CD4-positive, alpha-beta memory T cell (primary cell): ENCODE results near the gene AGAP2. TPM values are rescaled to one million over a fixed set of nuclear protein-coding genes. Genes with fewer than 3 reads are reported as not detected.

Source experiments
- CTCF ChIA-PET: fragments of 350-600 bp; sonication (Branson Sonifier 250); formaldehyde crosslinking; loops from one replicate; lab custom pipeline; 2021; ENCODE audit warnings: inconsistent platforms; ENCODE audit not compliant: partially characterized antibody; lab: Charles Lee
- POLR2A ChIA-PET: fragments of 350-600 bp; sonication (Branson Sonifier 250); formaldehyde crosslinking; loops from one replicate; lab custom pipeline; 2021; ENCODE audit not compliant: partially characterized antibody; lab: Charles Lee
- DNase-seq, 5 donors: peaks; one replicate each; pipeline versions ENCODE4 v3.0.0 to v3.0.0-alpha.2; 2020 to 2022; ENCODE audit warnings: mixed read lengths in 1 of 5
- H3K27ac ChIP-seq: one replicate; pipeline ENCODE4 v1.7.0; 2013; ENCODE audit warnings: low read depth, low read length
- H3K27me3 ChIP-seq: 2 replicates; pipeline ENCODE4 v1.7.0; 2013; ENCODE audit warnings: mild to moderate bottlenecking, low read length, moderate library complexity; ENCODE audit not compliant: insufficient read depth
- H3K36me3 ChIP-seq: 2 replicates; pipeline ENCODE4 v1.7.0; 2013; ENCODE audit warnings: mild to moderate bottlenecking, low read length, moderate library complexity; ENCODE audit not compliant: insufficient read depth
- H3K4me1 ChIP-seq: 2 replicates; pipeline ENCODE4 v1.7.0; 2013; ENCODE audit warnings: mild to moderate bottlenecking, low read length, moderate library complexity; ENCODE audit not compliant: insufficient read depth
- H3K4me3 ChIP-seq, 2 donors: one replicate each; pipeline ENCODE4 v1.7.0; 2013; ENCODE audit warnings: low read length in 2 of 2, mild to moderate bottlenecking in 1 of 2
- H3K9me3 ChIP-seq, 2 donors: one replicate each; pipeline ENCODE4 v1.7.0; 2013; ENCODE audit warnings: low read length in 2 of 2, control low read depth in 1 of 2; ENCODE audit not compliant: control insufficient read depth in 1 of 2
- H3K27ac Mint-ChIP-seq, 7 donors: one replicate each; pipeline ENCODE4 v1.8.0; 2020 to 2021; ENCODE audit warnings: mixed read lengths in 7 of 7, mild to moderate bottlenecking in 6 of 7, inconsistent platforms in 3 of 7, moderate library complexity in 3 of 7
- H3K27me3 Mint-ChIP-seq, 2 donors: one replicate each; pipeline ENCODE4 v1.8.0; 2020 to 2021; ENCODE audit warnings: mixed read lengths in 2 of 2
- H3K36me3 Mint-ChIP-seq, 2 donors: one replicate each; pipeline ENCODE4 v1.8.0; 2020 to 2021; ENCODE audit warnings: mixed read lengths in 2 of 2, inconsistent platforms in 1 of 2, mild to moderate bottlenecking in 1 of 2
- H3K4me1 Mint-ChIP-seq, 4 donors: one replicate each; pipeline ENCODE4 v1.8.0; 2020 to 2021; ENCODE audit warnings: mixed read lengths in 4 of 4, mild to moderate bottlenecking in 1 of 4
- H3K4me3 Mint-ChIP-seq, 8 donors: one replicate each; pipeline ENCODE4 v1.8.0; 2020 to 2021; ENCODE audit warnings: mixed read lengths in 8 of 8, mild to moderate bottlenecking in 7 of 8, moderate library complexity in 6 of 8, inconsistent platforms in 3 of 8
- H3K9me3 Mint-ChIP-seq, 8 donors: one replicate each; pipeline ENCODE4 v1.8.0; 2020 to 2021; ENCODE audit warnings: mixed read lengths in 8 of 8, mild to moderate bottlenecking in 5 of 8, inconsistent platforms in 3 of 8, moderate library complexity in 1 of 8
- intact Hi-C: fragments of 100-400 bp; cut with micrococcal nuclease; formaldehyde crosslinking; loops from one replicate; pipeline ENCODE4 v1.15.1; 2023
- polyA plus RNA-seq, 2 donors: library from polyadenylated mRNA; unstranded; fragments of 300-500 nt; fragmentation: Illumina TruSeq; gene quantifications; one replicate each; pipeline ENCODE4 v1.2.3, GENCODE V29; 2021
- total RNA-seq, 2 experiments: library from RNA; stranded (reverse); gene quantifications; one replicate each; pipeline ENCODE4 v1.2.3, GENCODE V29; 2021

Gene AGAP2
- total and polyA plus RNA-seq, 4 experiments from 2014 or later, result 3.2 to 66.7 (median 35.9) TPM

DNA sequence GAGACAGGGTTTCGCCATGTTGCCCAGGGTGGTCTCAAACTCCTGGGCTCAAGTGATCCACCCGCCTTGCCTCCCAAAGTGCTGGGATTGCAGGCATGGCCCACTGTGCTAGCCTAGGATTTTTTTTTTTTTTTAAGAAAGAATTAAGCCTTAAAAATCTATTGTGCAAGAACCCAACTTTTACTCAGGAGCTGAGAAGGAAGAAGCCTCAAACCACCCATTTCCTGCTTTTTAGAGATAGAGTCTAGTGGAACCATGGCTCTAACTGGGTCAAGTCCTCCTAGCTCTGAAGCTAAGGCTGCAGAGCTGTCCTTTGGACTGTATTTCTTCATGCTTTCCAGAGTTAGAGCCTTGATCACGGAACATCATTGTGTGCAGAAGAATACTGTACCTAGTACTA lies 42.7 kb upstream of the AGAP2 start:
- H3K4me1 ChIP-seq, result peaks cover 59% of the 10 kb centered on the region
- Mint-ChIP-seq H3K4me3 (peak overlapping the region; percentile 21 to 100 (median 97)), H3K36me3 (peaks cover 6 to 20% of the 10 kb centered on the region in 2 donors), H3K27ac (peak overlapping the region; percentile 95 to 100 (median 99)), H3K27me3 (no peaks in the 10 kb centered on the region), H3K4me1 (peaks cover 42 to 64% (median 54%) of the 10 kb centered on the region in 4 donors), H3K9me3 (peaks cover 0 to 4% (median 0%) of the 10 kb centered on the region in 8 donors)
- H3K9me3 ChIP-seq, result no peaks in the 10 kb centered on the region
- no peaks in the 10 kb centered on the region for H3K27me3 ChIP-seq
- POLR2A ChIA-PET, result interaction anchor here (0.7 to 7.0 kb wide), 14 partner anchors 9 to 156 kb away, joined by 3 to 53 read pairs (median 3); partner anchors contain the start of genes CDK4, CTDSP2, CYP27B1 and EEF1AKMT3
- CTCF ChIA-PET, result interaction anchor here (0.7 to 7.8 kb wide), 17 partner anchors 8 to 126 kb away, joined by 3 to 64 read pairs (median 6); partner anchors contain the start of genes CDK4, CTDSP2, CYP27B1 and EEF1AKMT3
- peaks cover 9% of the 10 kb centered on the region for H3K36me3 ChIP-seq
- no peak overlapping the region for H3K4me3 ChIP-seq
- intact Hi-C loops, result no loop called here
- peak in 2 of 5 donors; percentile 43 for DNase-seq
- peak overlapping the region; percentile 73 for H3K27ac ChIP-seq

DNA sequence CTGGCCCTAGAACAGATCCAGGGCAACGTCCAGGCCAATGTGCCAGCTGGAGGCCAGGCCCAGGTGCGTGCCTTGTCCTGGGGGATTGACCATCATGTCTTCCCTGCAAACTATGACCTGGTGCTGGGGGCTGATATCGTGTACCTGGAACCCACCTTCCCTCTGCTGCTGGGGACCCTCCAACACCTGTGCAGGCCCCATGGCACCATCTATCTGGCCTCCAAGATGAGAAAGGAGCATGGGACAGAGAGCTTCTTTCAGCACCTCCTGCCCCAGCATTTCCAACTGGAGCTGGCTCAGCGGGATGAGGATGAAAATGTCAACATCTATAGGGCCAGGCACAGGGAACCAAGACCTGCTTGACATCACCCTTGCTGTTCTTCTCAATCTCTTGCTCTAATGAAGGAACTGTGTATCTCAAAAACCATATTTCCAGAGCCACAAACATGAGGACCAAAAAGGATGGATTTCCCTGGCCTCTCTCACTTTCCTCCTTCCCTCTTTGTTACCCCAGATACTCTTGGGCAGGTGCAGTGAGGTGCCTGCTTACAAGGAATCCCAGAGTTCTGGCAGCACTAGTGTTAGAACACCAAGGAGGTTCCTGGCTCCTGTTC lies 41.8 kb upstream of the AGAP2 start:
- H3K4me3 ChIP-seq, result no peak overlapping the region
- Mint-ChIP-seq H3K4me3 (peak overlapping the region in 6 of 8 donors; percentile 21 to 100 (median 76)), H3K36me3 (peaks cover 9 to 17% of the 10 kb centered on the region in 2 donors), H3K27ac (peak overlapping the region; percentile 93 to 100 (median 99)), H3K4me1 (peaks cover 42 to 67% (median 54%) of the 10 kb centered on the region in 4 donors), H3K9me3 (peaks cover 0 to 4% (median 0%) of the 10 kb centered on the region in 8 donors), H3K27me3 (no peaks in the 10 kb centered on the region)
- H3K27ac ChIP-seq, result peak overlapping the region; percentile 52
- H3K27me3 ChIP-seq, result no peaks in the 10 kb centered on the region
- intact Hi-C loops, result no loop called here
- DNase-seq, result no peak
- H3K4me1 ChIP-seq, result peaks cover 59% of the 10 kb centered on the region
- POLR2A ChIA-PET, result interaction anchor here (0.6 to 7.0 kb wide), 6 partner anchors 14 to 124 kb away, joined by 3 to 45 read pairs (median 10); partner anchors contain the start of genes CYP27B1, MARCHF9 and TSPAN31
- peaks cover under 1% of the 10 kb centered on the region for H3K36me3 ChIP-seq
- CTCF ChIA-PET, result interaction anchor here (1.1 to 7.8 kb wide), 9 partner anchors 7 to 124 kb away, joined by 3 to 64 read pairs (median 17); partner anchors contain the start of genes CTDSP2, CYP27B1, EEF1AKMT3 and METTL1
- H3K9me3 ChIP-seq, result no peaks in the 10 kb centered on the region

DNA sequence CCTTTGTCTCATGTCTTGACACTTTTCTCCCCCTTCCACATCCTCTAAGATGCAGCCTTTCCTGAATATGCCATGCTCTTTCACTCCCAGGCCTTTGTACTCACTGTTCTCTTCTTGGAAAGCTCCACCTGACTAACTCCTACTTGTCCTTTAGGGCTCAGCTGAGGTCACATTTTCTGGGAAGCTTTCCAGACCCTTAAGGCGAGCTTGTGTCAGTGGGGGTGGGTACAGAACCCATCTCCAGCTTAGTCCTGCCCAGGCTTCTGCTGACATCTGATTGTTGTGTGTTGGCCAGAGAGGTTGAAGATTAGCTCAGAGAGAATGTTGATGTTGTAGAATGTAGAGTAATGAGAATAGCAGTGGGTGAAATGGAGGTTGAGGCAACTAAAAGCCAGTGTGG lies 41.2 kb upstream of the AGAP2 start:
- no peaks in the 10 kb centered on the region for H3K9me3 ChIP-seq
- no peaks in the 10 kb centered on the region for H3K27me3 ChIP-seq
- peak overlapping the region in 4 of 8 donors; percentile 10 to 51 (median 27) for H3K4me3 Mint-ChIP-seq
- DNase-seq, result no peak
- ChIA-PET CTCF (interaction anchor here (0.8 to 7.8 kb wide), 9 partner anchors 13 to 125 kb away, joined by 3 to 64 read pairs (median 6); partner anchors contain the start of genes AVIL and CYP27B1), POLR2A (interaction anchor here (0.6 to 7.0 kb wide), 5 partner anchors 14 to 125 kb away, joined by 3 to 45 read pairs (median 12); partner anchors contain the start of genes CDK4, CYP27B1 and MARCHF9)
- peaks cover 59% of the 10 kb centered on the region for H3K4me1 ChIP-seq
- H3K27ac Mint-ChIP-seq, result peak overlapping the region; percentile 76 to 99 (median 91)
- H3K36me3 ChIP-seq, result no peaks in the 10 kb centered on the region
- H3K9me3 Mint-ChIP-seq, result peaks cover 0 to 4% (median 0%) of the 10 kb centered on the region in 8 donors
- peaks cover 9 to 17% of the 10 kb centered on the region in 2 donors for H3K36me3 Mint-ChIP-seq
- H3K27ac ChIP-seq, result peak overlapping the region; percentile 52
- intact Hi-C loops, result no loop called here
- no peaks in the 10 kb centered on the region for H3K27me3 Mint-ChIP-seq
- H3K4me1 Mint-ChIP-seq, result peaks cover 42 to 67% (median 54%) of the 10 kb centered on the region in 4 donors
- H3K4me3 ChIP-seq, result no peak overlapping the region

DNA sequence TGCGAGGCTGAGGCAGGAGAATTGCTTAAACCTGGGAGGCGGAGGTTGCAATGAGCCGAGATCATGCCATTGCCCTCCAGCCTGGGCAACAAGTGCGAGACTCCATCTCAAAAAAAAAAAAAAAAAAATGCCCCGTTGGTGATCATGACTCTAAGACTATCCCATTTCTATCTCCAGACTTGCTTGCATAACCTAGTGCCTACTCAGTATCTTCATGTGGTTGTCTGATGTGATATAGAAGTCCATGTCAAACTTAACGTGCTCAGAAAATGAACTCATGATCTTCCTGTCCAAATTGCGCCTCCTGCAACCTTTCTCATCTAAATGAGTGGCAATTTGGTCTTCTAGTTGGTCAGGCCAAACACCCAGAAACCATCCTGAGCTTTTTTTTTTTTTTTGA lies 39.4 kb upstream of the AGAP2 start:
- no peaks in the 10 kb centered on the region for H3K9me3 ChIP-seq
- no peak overlapping the region for H3K4me3 ChIP-seq
- peaks cover 0 to 4% (median 0%) of the 10 kb centered on the region in 8 donors for H3K9me3 Mint-ChIP-seq
- intact Hi-C loops, result no loop called here
- H3K4me3 Mint-ChIP-seq, result peak overlapping the region in 2 of 8 donors; percentile 36 to 52
- no peaks in the 10 kb centered on the region for H3K27me3 ChIP-seq
- no peaks in the 10 kb centered on the region for H3K36me3 ChIP-seq
- no peaks in the 10 kb centered on the region for H3K27me3 Mint-ChIP-seq
- peaks cover 36 to 64% (median 48%) of the 10 kb centered on the region in 4 donors for H3K4me1 Mint-ChIP-seq
- no peak overlapping the region for H3K27ac ChIP-seq
- H3K4me1 ChIP-seq, result peaks cover 54% of the 10 kb centered on the region
- H3K27ac Mint-ChIP-seq, result peak overlapping the region in 4 of 7 donors; percentile 21 to 83 (median 40)
- H3K36me3 Mint-ChIP-seq, result peaks cover 9 to 10% of the 10 kb centered on the region in 2 donors
- CTCF ChIA-PET, result interaction anchor here (1.2 to 7.8 kb wide), 6 partner anchors 12 to 128 kb away, joined by 3 to 64 read pairs (median 6); no protein-coding TSS in a partner anchor
- no peak for DNase-seq
- POLR2A ChIA-PET, result interaction anchor here (1.3 kb wide), 1 partner anchor 21 kb away, joined by 3 read pairs; no protein-coding TSS in a partner anchor

DNA sequence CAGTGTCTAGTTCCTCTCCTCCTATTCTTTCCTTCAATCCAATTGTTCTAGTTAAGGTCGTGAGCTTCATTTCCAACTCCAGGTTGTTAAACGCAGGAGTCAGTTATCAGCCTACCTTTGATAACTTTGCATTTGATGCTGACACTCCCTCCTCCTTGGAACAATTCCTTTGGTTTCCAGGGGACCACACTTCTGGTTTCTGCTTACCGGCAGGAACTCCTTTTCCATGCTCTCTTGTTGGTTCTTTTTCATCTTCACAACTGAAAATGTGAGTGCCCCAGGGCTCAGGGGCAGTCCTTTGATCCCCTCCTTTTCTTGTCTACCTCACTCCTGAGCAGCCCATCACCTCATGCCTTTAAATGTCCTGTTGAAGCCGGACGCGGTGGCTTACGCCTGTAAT lies 38.8 kb upstream of the AGAP2 start:
- intact Hi-C loops, result no loop called here
- H3K4me3 Mint-ChIP-seq, result no peak overlapping the region
- DNase-seq, result no peak
- Histone ChIP-seq H3K4me3 (no peak overlapping the region), H3K27ac (no peak overlapping the region), H3K36me3 (no peaks in the 10 kb centered on the region), H3K27me3 (no peaks in the 10 kb centered on the region), H3K9me3 (no peaks in the 10 kb centered on the region), H3K4me1 (peaks cover 57% of the 10 kb centered on the region)
- CTCF ChIA-PET, result interaction anchor here (0.7 to 1.5 kb wide), 2 partner anchors 18 to 21 kb away, joined by 3 to 6 read pairs; no protein-coding TSS in a partner anchor
- peaks cover 6 to 9% of the 10 kb centered on the region in 2 donors for H3K36me3 Mint-ChIP-seq
- H3K27ac Mint-ChIP-seq, result peak overlapping the region in 1 of 7 donors; percentile 35
- H3K27me3 Mint-ChIP-seq, result no peaks in the 10 kb centered on the region
- POLR2A ChIA-PET, result no interaction called here
- peaks cover 33 to 61% (median 45%) of the 10 kb centered on the region in 4 donors for H3K4me1 Mint-ChIP-seq
- no peaks in the 10 kb centered on the region for H3K9me3 Mint-ChIP-seq

DNA sequence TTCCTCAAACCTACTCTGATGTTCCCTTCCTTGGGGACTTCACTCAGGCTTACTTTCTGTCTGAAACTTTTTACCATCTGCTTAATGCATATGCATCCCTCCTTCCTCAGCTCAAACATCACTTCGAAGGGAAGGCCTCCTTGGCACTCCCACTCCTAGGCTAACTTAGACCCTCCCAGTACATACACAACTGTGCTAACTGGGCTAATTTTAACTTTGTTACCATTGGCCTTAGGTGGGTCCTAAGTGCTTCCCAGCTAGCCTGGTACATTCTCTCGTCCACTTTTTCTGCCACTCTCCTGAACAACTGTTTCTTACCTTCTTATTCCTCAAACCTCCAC lies 37.7 kb upstream of the AGAP2 start:
- ChIA-PET POLR2A (interaction anchor here (1.0 kb wide), 1 partner anchor 10 kb away, joined by 4 read pairs; the partner anchor contains the start of gene CYP27B1), CTCF (interaction anchor here (1.5 to 2.9 kb wide), 3 partner anchors 17 to 20 kb away, joined by 6 to 15 read pairs (median 10); no protein-coding TSS in a partner anchor)
- H3K27ac ChIP-seq, result no peak overlapping the region
- Mint-ChIP-seq H3K4me3 (peak overlapping the region in 2 of 8 donors; percentile 0 to 3), H3K4me1 (peaks cover 29 to 59% (median 42%) of the 10 kb centered on the region in 4 donors), H3K9me3 (no peaks in the 10 kb centered on the region), H3K27ac (peak overlapping the region in 2 of 7 donors; percentile 37 to 51), H3K27me3 (peaks cover 0 to 2% of the 10 kb centered on the region in 2 donors), H3K36me3 (peaks cover 9 to 14% of the 10 kb centered on the region in 2 donors)
- no peaks in the 10 kb centered on the region for H3K9me3 ChIP-seq
- no peak for DNase-seq
- H3K36me3 ChIP-seq, result no peaks in the 10 kb centered on the region
- H3K27me3 ChIP-seq, result no peaks in the 10 kb centered on the region
- intact Hi-C loops, result no loop called here
- no peak overlapping the region for H3K4me3 ChIP-seq
- H3K4me1 ChIP-seq, result peaks cover 52% of the 10 kb centered on the region
